CD4-positive, CD25-positive, alpha-beta regulatory T cell (primary cell): ENCODE measurements around the gene PROM2. TPM values are rescaled to one million over a fixed set of nuclear protein-coding genes. Genes with fewer than 3 reads are reported as not detected.

Experiments
- ATAC-seq, 2 donors: fragments of 150-1000 bp; cut with Tn5 transposase; one replicate each; pipeline ENCODE4 v1.10.0; 2021; ENCODE audit warnings: low read depth in 2 of 2, moderate number of reproducible peaks in 2 of 2, moderate library complexity in 1 of 2
- DNase-seq, 3 donors: peaks; one replicate each; pipeline versions ENCODE4 v3.0.0 to v3.0.0-alpha.2; 2012 to 2022; ENCODE audit warnings: mixed read lengths in 1 of 3
- H3K27ac ChIP-seq: one replicate; pipeline ENCODE4 v1.7.0; 2013; ENCODE audit warnings: mild to moderate bottlenecking, low read length; ENCODE audit not compliant: insufficient read depth, poor library complexity, severe bottlenecking
- H3K27me3 ChIP-seq: one replicate; pipeline ENCODE4 v1.7.0; 2013; ENCODE audit warnings: low read length; ENCODE audit not compliant: control insufficient read depth, insufficient read depth
- H3K36me3 ChIP-seq: one replicate; pipeline ENCODE4 v1.7.0; 2013; ENCODE audit warnings: mild to moderate bottlenecking, low read length, moderate library complexity; ENCODE audit not compliant: control insufficient read depth, insufficient read depth
- H3K4me1 ChIP-seq: 2 replicates; pipeline ENCODE4 v1.7.0; 2013; ENCODE audit warnings: mild to moderate bottlenecking, low read length; ENCODE audit not compliant: insufficient read depth, control insufficient read depth, poor library complexity, severe bottlenecking
- H3K4me3 ChIP-seq: one replicate; pipeline ENCODE4 v1.7.0; 2013; ENCODE audit warnings: low read depth, mild to moderate bottlenecking, low read length, moderate library complexity
- H3K9me3 ChIP-seq, 2 experiments: 1 replicate in 1 of 2; 2 replicates in 1 of 2; pipeline ENCODE4 v1.7.0; 2013; ENCODE audit warnings: low read length in 2 of 2, mild to moderate bottlenecking in 1 of 2, moderate library complexity in 1 of 2; ENCODE audit not compliant: control insufficient read depth in 2 of 2
- H3K27ac Mint-ChIP-seq, 3 donors: one replicate each; pipeline ENCODE4 v1.8.0; 2020 to 2022; ENCODE audit warnings: mild to moderate bottlenecking in 3 of 3, mixed read lengths in 3 of 3, moderate library complexity in 2 of 3
- H3K27me3 Mint-ChIP-seq: one replicate; pipeline ENCODE4 v1.8.0; 2022; ENCODE audit warnings: mild to moderate bottlenecking, mixed read lengths
- H3K36me3 Mint-ChIP-seq: one replicate; pipeline ENCODE4 v1.8.0; 2020; ENCODE audit warnings: mixed read lengths
- H3K4me1 Mint-ChIP-seq, 4 donors: one replicate each; pipeline ENCODE4 v1.8.0; 2020 to 2022; ENCODE audit warnings: mixed read lengths in 4 of 4, mild to moderate bottlenecking in 1 of 4
- H3K4me3 Mint-ChIP-seq, 4 donors: one replicate each; pipeline ENCODE4 v1.8.0; 2020 to 2022; ENCODE audit warnings: mild to moderate bottlenecking in 4 of 4, mixed read lengths in 4 of 4, moderate library complexity in 3 of 4
- H3K9me3 Mint-ChIP-seq, 7 donors: one replicate each; pipeline ENCODE4 v1.8.0; 2020 to 2022; ENCODE audit warnings: mixed read lengths in 7 of 7, mild to moderate bottlenecking in 3 of 7, moderate library complexity in 2 of 7
- polyA plus RNA-seq, 4 donors: library from polyadenylated mRNA; unstranded; fragments of 300-500 nt; fragmentation: Illumina TruSeq; gene quantifications; one replicate each; pipeline ENCODE4 v1.2.3, GENCODE V29; 2021
- total RNA-seq: library from RNA; stranded (reverse); gene quantifications from one replicate; pipeline ENCODE4 v1.2.3, GENCODE V29; 2022

Gene PROM2
- total and polyA plus RNA-seq, 5 donors from 2014 or later = 0.47 TPM; not detected in 4

- Mint-ChIP-seq H3K27ac (no peak overlapping the region), H3K9me3 (no peaks in the 10 kb centered on the region), H3K4me1 (no peaks in the 10 kb centered on the region), H3K4me3 (no peak overlapping the region), H3K36me3 (no peaks in the 10 kb centered on the region), H3K27me3 (no peaks in the 10 kb centered on the region)
- H3K9me3 ChIP-seq = no peaks in the 10 kb centered on the region
- no peak for DNase-seq
- H3K36me3 ChIP-seq = no peaks in the 10 kb centered on the region
- ATAC-seq = no peak
- no peaks in the 10 kb centered on the region for H3K27me3 ChIP-seq
- no peak overlapping the region for H3K27ac ChIP-seq
- H3K4me3 ChIP-seq = no peak overlapping the region
- H3K4me1 ChIP-seq = no peaks in the 10 kb centered on the region
Observed at GRCh38 chr2:95270541-95271081, 3.6 kb upstream of the PROM2 start.

GRCh38 chr2:95271381-95271971 lies 2.8 kb upstream of the PROM2 start:
- no peak overlapping the region for H3K4me3 ChIP-seq
- H3K4me3 Mint-ChIP-seq = no peak overlapping the region
- no peak for ATAC-seq
- H3K4me1 ChIP-seq = no peaks in the 10 kb centered on the region
- no peaks in the 10 kb centered on the region for H3K9me3 ChIP-seq
- H3K27me3 Mint-ChIP-seq = no peaks in the 10 kb centered on the region
- H3K4me1 Mint-ChIP-seq = no peaks in the 10 kb centered on the region
- H3K36me3 ChIP-seq = no peaks in the 10 kb centered on the region
- no peaks in the 10 kb centered on the region for H3K27me3 ChIP-seq
- H3K27ac Mint-ChIP-seq = no peak overlapping the region
- DNase-seq = no peak
- no peaks in the 10 kb centered on the region for H3K9me3 Mint-ChIP-seq
- no peak overlapping the region for H3K27ac ChIP-seq
- H3K36me3 Mint-ChIP-seq = no peaks in the 10 kb centered on the region

DNA sequence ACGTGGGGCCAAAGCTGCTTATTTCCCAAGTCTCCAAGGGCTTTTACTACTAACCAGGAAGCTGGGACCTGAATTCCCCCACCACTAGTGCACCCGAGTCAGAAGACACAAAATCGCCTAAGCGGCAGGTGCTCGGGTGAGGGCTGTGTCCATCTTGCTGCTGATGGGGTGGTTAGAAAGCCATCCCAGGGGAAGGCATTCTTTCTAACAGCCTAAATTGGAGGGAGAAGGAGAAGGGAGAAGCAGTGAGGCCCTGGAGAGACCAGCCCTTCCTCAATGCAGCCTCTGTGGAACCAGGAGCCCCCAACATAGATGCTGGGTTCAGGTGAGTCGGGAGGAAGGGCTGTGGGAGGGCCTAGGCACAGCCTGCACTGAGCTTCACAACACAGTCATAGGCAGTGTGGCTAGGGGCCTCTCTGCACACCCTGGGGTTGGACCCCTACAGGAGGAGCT lies 1.9 kb upstream of the PROM2 start:
- no peak overlapping the region for H3K27ac ChIP-seq
- Mint-ChIP-seq H3K4me1 (no peaks in the 10 kb centered on the region), H3K36me3 (no peaks in the 10 kb centered on the region), H3K27ac (no peak overlapping the region), H3K9me3 (no peaks in the 10 kb centered on the region), H3K27me3 (no peaks in the 10 kb centered on the region), H3K4me3 (no peak overlapping the region)
- DNase-seq (no peak), ATAC-seq (no peak)
- H3K9me3 ChIP-seq = no peaks in the 10 kb centered on the region
- no peaks in the 10 kb centered on the region for H3K4me1 ChIP-seq
- H3K4me3 ChIP-seq = no peak overlapping the region
- H3K27me3 ChIP-seq = no peaks in the 10 kb centered on the region
- no peaks in the 10 kb centered on the region for H3K36me3 ChIP-seq

DNA sequence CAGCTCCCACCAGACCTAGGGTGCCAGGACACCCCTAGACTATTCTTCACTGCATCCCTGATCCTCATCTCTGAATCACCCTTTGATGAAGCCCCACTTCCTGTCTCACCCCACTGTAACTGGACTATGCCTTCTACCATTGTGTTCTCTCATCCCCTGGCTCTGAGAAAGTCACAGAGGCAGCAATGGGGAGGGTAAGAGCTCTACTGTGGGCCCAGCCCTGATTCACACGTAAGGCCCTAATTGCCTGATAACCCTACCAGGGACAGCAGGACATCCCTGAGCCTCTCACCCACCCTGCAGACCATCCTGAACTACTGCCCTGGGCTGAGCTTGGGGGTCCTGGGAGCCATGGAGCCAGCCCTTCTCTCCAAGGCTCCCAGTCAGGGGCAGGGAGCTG lies 1.5 kb upstream of the PROM2 start:
- Histone ChIP-seq H3K27ac (no peak overlapping the region), H3K4me3 (no peak overlapping the region), H3K36me3 (no peaks in the 10 kb centered on the region), H3K27me3 (no peaks in the 10 kb centered on the region), H3K9me3 (no peaks in the 10 kb centered on the region), H3K4me1 (no peaks in the 10 kb centered on the region)
- Mint-ChIP-seq H3K9me3 (no peaks in the 10 kb centered on the region), H3K27me3 (no peaks in the 10 kb centered on the region), H3K27ac (no peak overlapping the region), H3K4me1 (no peaks in the 10 kb centered on the region), H3K36me3 (no peaks in the 10 kb centered on the region), H3K4me3 (no peak overlapping the region)
- ATAC-seq (no peak), DNase-seq (no peak)

GRCh38 chr2:95273566-95274290 lies 521 bp upstream of the PROM2 start:
- Histone ChIP-seq H3K27me3 (no peaks in the 10 kb centered on the region), H3K9me3 (no peaks in the 10 kb centered on the region), H3K4me1 (no peaks in the 10 kb centered on the region), H3K27ac (no peak overlapping the region), H3K36me3 (no peaks in the 10 kb centered on the region), H3K4me3 (no peak overlapping the region)
- H3K4me3 Mint-ChIP-seq = no peak overlapping the region
- no peak overlapping the region for H3K27ac Mint-ChIP-seq
- H3K9me3 Mint-ChIP-seq = no peaks in the 10 kb centered on the region
- DNase-seq (no peak), ATAC-seq (no peak)
- H3K36me3 Mint-ChIP-seq = no peaks in the 10 kb centered on the region
- no peaks in the 10 kb centered on the region for H3K4me1 Mint-ChIP-seq
- H3K27me3 Mint-ChIP-seq = no peaks in the 10 kb centered on the region

DNA sequence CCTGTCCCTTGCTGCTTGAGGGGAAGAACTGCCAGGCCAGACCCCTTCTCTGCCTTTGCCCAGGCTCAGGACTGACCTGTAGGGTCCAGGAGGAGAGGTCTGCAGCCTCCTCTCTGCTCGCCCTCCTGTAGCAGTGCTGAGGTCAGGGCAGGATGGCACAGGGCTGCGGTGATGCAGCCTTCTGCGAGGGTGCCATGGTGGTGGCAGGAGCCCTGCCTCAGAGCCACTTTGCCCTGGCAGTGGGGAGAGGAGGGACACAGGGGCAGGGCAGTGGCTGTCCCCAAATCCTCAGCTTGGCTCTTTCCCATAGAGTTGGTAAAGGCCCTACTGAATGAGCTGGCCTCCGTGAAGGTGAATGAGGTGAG lies 884 bp downstream of the PROM2 start:
- Mint-ChIP-seq H3K27ac (peak overlapping the region in 1 of 3 donors; percentile 66), H3K36me3 (no peaks in the 10 kb centered on the region), H3K27me3 (no peaks in the 10 kb centered on the region), H3K9me3 (no peaks in the 10 kb centered on the region), H3K4me1 (no peaks in the 10 kb centered on the region), H3K4me3 (no peak overlapping the region)
- Histone ChIP-seq H3K36me3 (no peaks in the 10 kb centered on the region), H3K4me1 (no peaks in the 10 kb centered on the region), H3K27ac (no peak overlapping the region), H3K9me3 (no peaks in the 10 kb centered on the region), H3K4me3 (no peak overlapping the region), H3K27me3 (no peaks in the 10 kb centered on the region)
- ATAC-seq (no peak), DNase-seq (no peak)

GRCh38 chr2:95275601-95276243 lies 1.5 kb downstream of the PROM2 start:
- no peak for DNase-seq
- no peak overlapping the region for H3K27ac ChIP-seq
- no peaks in the 10 kb centered on the region for H3K4me1 Mint-ChIP-seq
- H3K36me3 ChIP-seq = no peaks in the 10 kb centered on the region
- no peaks in the 10 kb centered on the region for H3K4me1 ChIP-seq
- no peak overlapping the region for H3K4me3 ChIP-seq
- H3K27ac Mint-ChIP-seq = no peak overlapping the region
- ATAC-seq = no peak
- no peaks in the 10 kb centered on the region for H3K36me3 Mint-ChIP-seq
- H3K4me3 Mint-ChIP-seq = no peak overlapping the region
- no peaks in the 10 kb centered on the region for H3K27me3 ChIP-seq
- H3K9me3 Mint-ChIP-seq = no peaks in the 10 kb centered on the region
- H3K9me3 ChIP-seq = no peaks in the 10 kb centered on the region
- no peaks in the 10 kb centered on the region for H3K27me3 Mint-ChIP-seq
